Hepatocyte (in vitro differentiated cells): ENCODE measurements around the gene ALPG.

ENCODE experiments used
- CTCF ChIP-seq: fragments of 200-600 bp; sonication (generic); IDR thresholded peaks from 2 replicates; pipeline ENCODE4 v1.5.1; 2016; ENCODE audit warnings: antibody characterized with exemption, mild to moderate bottlenecking; ENCODE audit not compliant: poor library complexity
- EZH2 ChIP-seq: fragments of 200-600 bp; sonication (generic); IDR thresholded peaks from 2 replicates; pipeline ENCODE4 v1.6.1; 2016; ENCODE audit warnings: antibody characterized with exemption, mild to moderate bottlenecking, borderline replicate concordance
- EZH2phosphoT487 ChIP-seq: fragments of 200-600 bp; sonication (generic); IDR thresholded peaks from one replicate; pipeline ENCODE4 v1.6.1; 2018; ENCODE audit warnings: antibody characterized with exemption, mild to moderate bottlenecking, low read depth, moderate library complexity; ENCODE audit not compliant: unreplicated experiment, severe bottlenecking

- TF ChIP-seq EZH2 (no peak), CTCF (no peak), EZH2phosphoT487 (no peak)
Observed at GRCh38 chr2:232415736-232416520, 9.3 kb downstream of the ALPG start.
